CD8-positive, alpha-beta memory T cell (primary cell): ENCODE measurements around the gene MACROD2. TPM values are rescaled to one million over a fixed set of nuclear protein-coding genes. Genes with fewer than 3 reads are reported as not detected.
"Not testable (repeated sequence)": the region's sequence is repeated elsewhere in the genome, so short reads cannot be mapped to it uniquely, and the experiment has no call there.

ENCODE experiments used
- CTCF ChIA-PET: fragments of 350-600 bp; sonication (Branson Sonifier 250); formaldehyde crosslinking; loops from one replicate; lab custom pipeline; 2021; ENCODE audit warnings: antibody characterized with exemption; lab: Charles Lee
- POLR2A ChIA-PET: fragments of 350-600 bp; sonication (Branson Sonifier 250); formaldehyde crosslinking; loops from one replicate; lab custom pipeline; 2021; ENCODE audit warnings: antibody characterized with exemption; lab: Charles Lee
- DNase-seq, 5 donors: peaks; one replicate each; pipeline versions ENCODE4 v3.0.0 to v3.0.0-alpha.2; 2020 to 2022; ENCODE audit warnings: mixed read lengths in 1 of 5
- H3K27ac ChIP-seq: one replicate; pipeline ENCODE4 v1.7.0; 2013; ENCODE audit warnings: low read depth, mild to moderate bottlenecking, low read length, moderate library complexity
- H3K27me3 ChIP-seq: 2 replicates; pipeline ENCODE4 v1.7.0; 2013; ENCODE audit warnings: low read length, mild to moderate bottlenecking; ENCODE audit not compliant: insufficient read depth, poor library complexity, severe bottlenecking
- H3K36me3 ChIP-seq: 2 replicates; pipeline ENCODE4 v1.7.0; 2013; ENCODE audit warnings: mild to moderate bottlenecking, low read length, moderate library complexity; ENCODE audit not compliant: insufficient read depth
- H3K4me1 ChIP-seq: 2 replicates; pipeline ENCODE4 v1.7.0; 2013; ENCODE audit warnings: mild to moderate bottlenecking, low read length, moderate library complexity; ENCODE audit not compliant: insufficient read depth
- H3K4me3 ChIP-seq: 2 replicates; pipeline ENCODE4 v1.7.0; 2013; ENCODE audit warnings: mild to moderate bottlenecking, low read length
- H3K9me3 ChIP-seq: 2 replicates; pipeline ENCODE4 v1.7.0; 2013; ENCODE audit warnings: mild to moderate bottlenecking, low read length
- H3K27ac Mint-ChIP-seq, 8 donors: one replicate each; pipeline ENCODE4 v1.8.0; 2020 to 2021; ENCODE audit warnings: mixed read lengths in 8 of 8, mild to moderate bottlenecking in 6 of 8, inconsistent platforms in 3 of 8, moderate library complexity in 3 of 8
- H3K27me3 Mint-ChIP-seq, 2 donors: one replicate each; pipeline ENCODE4 v1.8.0; 2020 to 2021; ENCODE audit warnings: mixed read lengths in 2 of 2, mild to moderate bottlenecking in 1 of 2, moderate library complexity in 1 of 2
- H3K36me3 Mint-ChIP-seq, 3 donors: one replicate each; pipeline ENCODE4 v1.8.0; 2020 to 2021; ENCODE audit warnings: mixed read lengths in 3 of 3, inconsistent platforms in 1 of 3, mild to moderate bottlenecking in 1 of 3
- H3K4me1 Mint-ChIP-seq, 3 donors: one replicate each; pipeline ENCODE4 v1.8.0; 2020 to 2021; ENCODE audit warnings: mixed read lengths in 3 of 3, inconsistent platforms in 1 of 3, mild to moderate bottlenecking in 1 of 3
- H3K4me3 Mint-ChIP-seq, 7 donors: one replicate each; pipeline ENCODE4 v1.8.0; 2020 to 2021; ENCODE audit warnings: mixed read lengths in 7 of 7, mild to moderate bottlenecking in 6 of 7, moderate library complexity in 4 of 7, inconsistent platforms in 2 of 7
- H3K9me3 Mint-ChIP-seq, 5 donors: one replicate each; pipeline ENCODE4 v1.8.0; 2020 to 2022; ENCODE audit warnings: mixed read lengths in 5 of 5, mild to moderate bottlenecking in 3 of 5, moderate library complexity in 2 of 5, inconsistent platforms in 1 of 5
- polyA plus RNA-seq: library from polyadenylated mRNA; unstranded; fragments of 300-500 nt; fragmentation: Illumina TruSeq; gene quantifications from one replicate; pipeline ENCODE4 v1.2.3, GENCODE V29; 2021
- total RNA-seq, 2 experiments: library from RNA; stranded (reverse); gene quantifications; one replicate each; pipeline ENCODE4 v1.2.3, GENCODE V29; 2021

Gene MACROD2
- total and polyA plus RNA-seq, 3 experiments from 2014 or later = not detected

DNA sequence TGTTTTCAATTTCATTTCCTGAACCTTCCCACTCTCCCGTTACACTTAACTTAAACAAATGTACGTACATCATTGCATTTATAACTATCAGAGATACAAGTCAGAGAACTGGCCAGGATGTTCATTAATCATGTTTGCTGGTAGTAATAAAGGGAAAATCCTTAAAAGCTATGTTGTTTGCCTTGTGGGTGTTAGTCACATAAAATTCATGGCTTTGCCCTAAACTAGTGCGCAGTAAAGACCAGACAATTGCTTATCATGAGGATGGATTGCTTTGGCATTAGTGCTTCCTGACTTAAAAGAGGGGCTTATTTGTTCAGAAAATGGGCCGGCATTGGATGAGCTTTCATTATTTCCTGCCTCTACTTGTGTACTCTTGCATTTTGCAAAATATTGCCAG, 1379.4 kb downstream of the MACROD2 start:
- DNase-seq = no peak
- Histone ChIP-seq H3K27ac (no peak overlapping the region), H3K4me1 (no peaks in the 10 kb centered on the region), H3K4me3 (no peak overlapping the region), H3K36me3 (no peaks in the 10 kb centered on the region), H3K9me3 (no peaks in the 10 kb centered on the region), H3K27me3 (no peaks in the 10 kb centered on the region)
- POLR2A ChIA-PET = no interaction called here
- no peak overlapping the region for H3K27ac Mint-ChIP-seq
- H3K9me3 Mint-ChIP-seq = peaks cover 5 to 25% (median 8%) of the 10 kb centered on the region in 5 donors
- H3K27me3 Mint-ChIP-seq = no peaks in the 10 kb centered on the region
- H3K4me3 Mint-ChIP-seq = no peak overlapping the region
- H3K4me1 Mint-ChIP-seq = no peaks in the 10 kb centered on the region
- CTCF ChIA-PET = no interaction called here
- H3K36me3 Mint-ChIP-seq = no peaks in the 10 kb centered on the region

DNA sequence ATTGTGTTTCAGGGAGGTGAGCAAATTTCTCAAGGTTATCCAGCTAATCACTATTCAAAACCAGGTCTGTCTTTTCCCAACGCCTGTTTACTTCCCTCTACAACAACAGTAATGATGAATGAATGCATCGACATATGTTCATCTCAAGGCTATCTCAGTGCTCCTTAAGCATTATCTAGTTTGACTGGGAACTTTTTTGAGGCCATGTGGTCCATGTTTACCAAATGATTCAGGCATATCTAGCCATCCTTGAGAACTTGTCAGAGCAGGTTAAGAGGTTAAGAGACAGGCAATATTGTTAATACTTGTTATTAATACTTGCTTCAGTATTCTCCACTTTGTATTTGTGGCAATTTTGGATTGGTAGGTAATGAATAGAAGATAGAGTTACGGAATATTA, 1380.5 kb downstream of the MACROD2 start:
- H3K4me1 ChIP-seq = no peaks in the 10 kb centered on the region
- H3K27me3 ChIP-seq = no peaks in the 10 kb centered on the region
- Mint-ChIP-seq H3K9me3 (peaks cover 5 to 26% (median 8%) of the 10 kb centered on the region in 5 donors), H3K27ac (no peak overlapping the region), H3K36me3 (no peaks in the 10 kb centered on the region), H3K4me3 (no peak overlapping the region), H3K27me3 (no peaks in the 10 kb centered on the region), H3K4me1 (no peaks in the 10 kb centered on the region)
- no peak overlapping the region for H3K27ac ChIP-seq
- H3K36me3 ChIP-seq = no peaks in the 10 kb centered on the region
- ChIA-PET CTCF (no interaction called here), POLR2A (no interaction called here)
- no peak for DNase-seq
- H3K4me3 ChIP-seq = no peak overlapping the region
- no peaks in the 10 kb centered on the region for H3K9me3 ChIP-seq

GRCh38 chr20:15377603-15378002, 1382.3 kb downstream of the MACROD2 start:
- H3K27ac ChIP-seq, CTCF ChIA-PET, POLR2A ChIA-PET, H3K27me3 Mint-ChIP-seq, H3K27ac Mint-ChIP-seq, H3K4me3 ChIP-seq, H3K4me3 Mint-ChIP-seq, H3K27me3 ChIP-seq, H3K9me3 ChIP-seq, H3K36me3 ChIP-seq, DNase-seq, H3K36me3 Mint-ChIP-seq, H3K4me1 Mint-ChIP-seq, H3K4me1 ChIP-seq: not testable (repeated sequence)
- H3K9me3 Mint-ChIP-seq = peaks cover 7 to 28% (median 8%) of the 10 kb centered on the region in 5 donors

DNA sequence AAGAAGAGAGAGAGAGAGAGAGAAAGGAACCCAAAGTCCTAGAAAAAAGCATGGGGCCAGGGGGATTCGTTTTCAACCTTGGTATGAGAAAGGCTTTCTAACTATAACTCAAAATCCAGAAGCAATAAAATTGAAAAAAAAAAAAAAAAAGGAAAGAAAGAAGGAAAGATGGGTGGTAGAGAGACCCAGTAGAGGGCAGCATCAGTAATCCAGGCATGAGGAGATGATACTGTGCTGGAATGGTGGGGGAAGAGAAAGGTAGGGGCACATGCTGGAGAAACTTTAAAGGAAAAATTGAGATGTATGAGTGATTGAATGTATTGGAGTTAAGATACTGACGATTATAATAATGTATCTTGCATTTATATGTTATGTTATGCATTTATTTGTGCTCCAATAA, 1382.8 kb downstream of the MACROD2 start:
- no peak overlapping the region for H3K27ac ChIP-seq
- no peaks in the 10 kb centered on the region for H3K4me1 ChIP-seq
- ChIA-PET CTCF (no interaction called here), POLR2A (no interaction called here)
- Mint-ChIP-seq H3K9me3 (peaks cover 7 to 28% (median 8%) of the 10 kb centered on the region in 5 donors), H3K4me1 (no peaks in the 10 kb centered on the region), H3K4me3 (no peak overlapping the region), H3K27ac (no peak overlapping the region), H3K36me3 (no peaks in the 10 kb centered on the region), H3K27me3 (no peaks in the 10 kb centered on the region)
- no peaks in the 10 kb centered on the region for H3K9me3 ChIP-seq
- no peak overlapping the region for H3K4me3 ChIP-seq
- no peaks in the 10 kb centered on the region for H3K36me3 ChIP-seq
- DNase-seq = no peak
- H3K27me3 ChIP-seq = no peaks in the 10 kb centered on the region

- Histone ChIP-seq H3K27ac (no peak overlapping the region), H3K27me3 (no peaks in the 10 kb centered on the region), H3K36me3 (no peaks in the 10 kb centered on the region), H3K4me1 (no peaks in the 10 kb centered on the region), H3K9me3 (no peaks in the 10 kb centered on the region), H3K4me3 (no peak overlapping the region)
- Mint-ChIP-seq H3K9me3 (peaks cover 4 to 20% (median 8%) of the 10 kb centered on the region in 5 donors), H3K27me3 (no peaks in the 10 kb centered on the region), H3K36me3 (no peaks in the 10 kb centered on the region), H3K4me1 (no peaks in the 10 kb centered on the region), H3K27ac (no peak overlapping the region), H3K4me3 (no peak overlapping the region)
- no peak for DNase-seq
- POLR2A ChIA-PET = no interaction called here
- CTCF ChIA-PET = no interaction called here
Observed at GRCh38 chr20:15379681-15380296, 1384.5 kb downstream of the MACROD2 start.

DNA sequence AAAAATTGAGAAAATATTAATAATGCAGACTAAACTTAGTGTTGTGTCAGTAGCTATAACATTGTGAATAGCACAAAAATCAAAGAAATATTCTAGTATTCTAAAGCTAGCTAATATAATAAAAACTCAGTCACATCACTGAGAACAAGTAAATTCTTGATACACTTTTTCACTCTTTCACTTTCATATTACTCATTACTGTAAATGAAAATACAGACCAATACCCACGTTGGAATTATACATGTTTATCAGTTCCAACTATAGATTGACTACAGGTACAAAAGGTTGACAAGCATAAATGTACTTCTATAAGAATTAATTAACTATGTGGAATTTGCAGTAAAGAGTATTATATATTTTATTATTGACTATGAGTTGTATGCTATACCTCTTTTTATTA, 1385.5 kb downstream of the MACROD2 start:
- H3K4me1 Mint-ChIP-seq = no peaks in the 10 kb centered on the region
- Histone ChIP-seq H3K36me3 (no peaks in the 10 kb centered on the region), H3K4me3 (no peak overlapping the region), H3K27ac (no peak overlapping the region), H3K4me1 (no peaks in the 10 kb centered on the region), H3K9me3 (no peaks in the 10 kb centered on the region), H3K27me3 (no peaks in the 10 kb centered on the region)
- peaks cover 4 to 20% (median 11%) of the 10 kb centered on the region in 5 donors for H3K9me3 Mint-ChIP-seq
- H3K27ac Mint-ChIP-seq = no peak overlapping the region
- DNase-seq = no peak
- POLR2A ChIA-PET = no interaction called here
- H3K4me3 Mint-ChIP-seq = no peak overlapping the region
- CTCF ChIA-PET = no interaction called here
- H3K36me3 Mint-ChIP-seq = no peaks in the 10 kb centered on the region
- H3K27me3 Mint-ChIP-seq = no peaks in the 10 kb centered on the region

GRCh38 chr20:15387228-15387627, 1391.9 kb downstream of the MACROD2 start:
- Histone ChIP-seq H3K36me3 (no peaks in the 10 kb centered on the region), H3K9me3 (no peaks in the 10 kb centered on the region), H3K4me3 (no peak overlapping the region), H3K27ac (no peak overlapping the region), H3K27me3 (no peaks in the 10 kb centered on the region), H3K4me1 (no peaks in the 10 kb centered on the region)
- ChIA-PET POLR2A (no interaction called here), CTCF (no interaction called here)
- DNase-seq = no peak
- no peaks in the 10 kb centered on the region for H3K36me3 Mint-ChIP-seq
- no peaks in the 10 kb centered on the region for H3K4me1 Mint-ChIP-seq
- H3K27me3 Mint-ChIP-seq = no peaks in the 10 kb centered on the region
- H3K4me3 Mint-ChIP-seq = no peak overlapping the region
- no peak overlapping the region for H3K27ac Mint-ChIP-seq
- H3K9me3 Mint-ChIP-seq = peaks cover 0 to 14% (median 6%) of the 10 kb centered on the region in 5 donors

- H3K27ac ChIP-seq = no peak overlapping the region
- POLR2A ChIA-PET = no interaction called here
- H3K9me3 Mint-ChIP-seq = peaks cover 2 to 13% (median 7%) of the 10 kb centered on the region in 5 donors
- CTCF ChIA-PET = no interaction called here
- H3K27me3 Mint-ChIP-seq = peaks cover 0 to 1% of the 10 kb centered on the region in 2 donors
- no peaks in the 10 kb centered on the region for H3K27me3 ChIP-seq
- no peaks in the 10 kb centered on the region for H3K4me1 Mint-ChIP-seq
- no peaks in the 10 kb centered on the region for H3K36me3 ChIP-seq
- no peaks in the 10 kb centered on the region for H3K4me1 ChIP-seq
- no peak for DNase-seq
- H3K36me3 Mint-ChIP-seq = no peaks in the 10 kb centered on the region
- no peaks in the 10 kb centered on the region for H3K9me3 ChIP-seq
- no peak overlapping the region for H3K4me3 ChIP-seq
- no peak overlapping the region for H3K4me3 Mint-ChIP-seq
- H3K27ac Mint-ChIP-seq = no peak overlapping the region
Observed at GRCh38 chr20:15395457-15395856, 1400.1 kb downstream of the MACROD2 start.
